HEK293T (cell line): ENCODE data around the gene SLC38A9.

Source experiments
- CTCF ChIA-PET: fragments of 350-600 bp; formaldehyde crosslinking; extraction: SDS; loops from one replicate; lab custom pipeline; 2021; ENCODE audit warnings: antibody characterized with exemption, inconsistent platforms; lab: Yijun Ruan, JAX
- POLR2A ChIA-PET: fragments of 350-600 bp; formaldehyde crosslinking; extraction: SDS; loops from one replicate; lab custom pipeline; 2020; ENCODE audit warnings: antibody characterized with exemption, inconsistent platforms; lab: Yijun Ruan, JAX
- DNase-seq: peaks from one replicate; pipeline ENCODE4 v3.0.0; 2012; ENCODE audit warnings: mixed read lengths; ENCODE audit errors: extremely low spot score
- ARNT ChIP-seq: fragments of 450-650 bp; IDR thresholded peaks from 2 replicates; pipeline ENCODE4 v1.6.1; 2017; ENCODE audit warnings: mild to moderate bottlenecking
- BHLHE40 ChIP-seq: fragments of 450-650 bp; IDR thresholded peaks from 2 replicates; pipeline ENCODE4 v1.6.1; 2016; ENCODE audit warnings: mild to moderate bottlenecking, moderate library complexity, borderline replicate concordance
- CTBP1 ChIP-seq: fragments of 450-650 bp; IDR thresholded peaks from 2 replicates; pipeline ENCODE4 v1.6.1; 2016; ENCODE audit warnings: borderline replicate concordance
- ELF4 ChIP-seq: fragments of 450-650 bp; IDR thresholded peaks from 2 replicates; pipeline ENCODE4 v1.6.1; 2017; ENCODE audit warnings: antibody characterized with exemption
- FOXA1 ChIP-seq: fragments of 450-650 bp; IDR thresholded peaks from 2 replicates; pipeline ENCODE4 v1.6.1; 2016; ENCODE audit warnings: mild to moderate bottlenecking
- FOXK2 ChIP-seq: fragments of 450-650 bp; IDR thresholded peaks from 2 replicates; pipeline ENCODE4 v1.6.1; 2016; ENCODE audit warnings: mild to moderate bottlenecking
- FOXM1 ChIP-seq: fragments of 450-650 bp; IDR thresholded peaks from 2 replicates; pipeline ENCODE4 v1.6.1; 2017; ENCODE audit warnings: mild to moderate bottlenecking, borderline replicate concordance
- HDGF ChIP-seq: fragments of 450-650 bp; IDR thresholded peaks from 2 replicates; pipeline ENCODE4 v1.6.1; 2017; ENCODE audit warnings: antibody characterized with exemption, borderline replicate concordance
- L3MBTL2 ChIP-seq: fragments of 450-650 bp; conservative IDR thresholded peaks from 2 replicates; pipeline ENCODE4 v1.6.1; 2016; ENCODE audit warnings: mild to moderate bottlenecking
- LEF1 ChIP-seq: fragments of 450-650 bp; IDR thresholded peaks from 2 replicates; pipeline ENCODE4 v1.6.1; 2017; ENCODE audit warnings: mild to moderate bottlenecking, borderline replicate concordance
- NFRKB ChIP-seq: fragments of 450-650 bp; IDR thresholded peaks from 2 replicates; pipeline ENCODE4 v1.6.1; 2016; ENCODE audit warnings: mild to moderate bottlenecking, moderate library complexity
- SP1 ChIP-seq: fragments of 450-650 bp; IDR thresholded peaks from 2 replicates; pipeline ENCODE4 v1.6.1; 2017
- SUZ12 ChIP-seq: fragments of 450-650 bp; IDR thresholded peaks from 2 replicates; pipeline ENCODE4 v1.6.1; 2016; ENCODE audit warnings: mild to moderate bottlenecking
- TARDBP ChIP-seq: fragments of 450-650 bp; IDR thresholded peaks from 2 replicates; pipeline ENCODE4 v1.6.1; 2016
- ZNF384 ChIP-seq: fragments of 450-650 bp; IDR thresholded peaks from 2 replicates; pipeline ENCODE4 v1.6.1; 2016
- TF ChIP-seq, protein P1 (sequence below): fragments of 450-650 bp; IDR thresholded peaks from 2 replicates; pipeline ENCODE4 v1.6.1; 2016

Gene SLC38A9

DNA sequence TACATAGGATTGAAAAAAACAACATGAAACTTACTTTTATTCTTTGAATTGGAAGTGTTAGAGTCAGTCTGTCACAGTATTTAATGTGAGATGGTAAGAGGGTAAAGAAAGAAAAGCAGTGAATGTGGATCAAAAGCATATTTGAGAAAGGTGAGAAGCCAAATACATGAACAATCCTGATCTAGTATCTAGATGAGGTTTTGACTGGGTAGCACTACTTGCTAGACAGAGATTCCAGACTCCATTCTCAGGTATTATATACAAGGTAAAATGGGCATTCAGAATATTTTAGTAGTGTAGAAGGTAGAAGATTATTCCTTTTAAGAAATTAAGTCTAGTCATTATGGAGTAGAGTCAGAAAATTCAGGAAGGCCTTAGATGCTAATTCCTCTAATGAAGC lies 62.2 kb downstream of the SLC38A9 start:
- no peak for DNase-seq
- POLR2A ChIA-PET = no interaction called here
- TF ChIP-seq FOXM1 = no peak
- no peak for TF ChIP-seq ARNT
- no peak for TF ChIP-seq FOXK2
- no peak for TF ChIP-seq SP1
- no peak for TF ChIP-seq BHLHE40
- no peak for TF ChIP-seq NFRKB
- TF ChIP-seq FOXA1 = no peak
- TF ChIP-seq CTBP1 = no peak
- TF ChIP-seq LEF1 = no peak
- CTCF ChIA-PET = no interaction called here

DNA sequence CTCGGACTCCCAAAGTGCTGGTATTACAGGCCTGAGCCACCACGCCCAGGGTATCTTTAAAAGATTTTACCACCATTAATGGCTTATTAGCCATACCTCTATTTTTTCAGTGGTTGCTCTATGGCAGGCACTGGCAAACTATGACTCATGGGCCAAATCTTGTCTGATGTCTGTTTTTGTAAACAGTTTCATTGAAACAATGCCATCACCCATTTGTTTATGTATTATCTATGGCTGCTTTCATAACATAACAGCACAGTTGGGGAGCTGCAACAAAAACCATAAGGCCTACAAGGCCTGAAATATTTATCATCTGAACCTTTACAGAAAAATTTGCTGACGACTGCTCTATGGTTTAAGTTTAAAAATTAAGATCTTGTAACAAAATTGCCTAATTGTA lies 66.8 kb downstream of the SLC38A9 start:
- DNase-seq = no peak
- POLR2A ChIA-PET = no interaction called here
- TF ChIP-seq ELF4 = no peak
- no peak for TF ChIP-seq L3MBTL2
- no peak for TF ChIP-seq ZNF384
- TF ChIP-seq NFRKB = no peak
- no peak for TF ChIP-seq BHLHE40
- no peak for TF ChIP-seq ARNT
- no peak for TF ChIP-seq TARDBP
- TF ChIP-seq FOXA1 = no peak
- TF ChIP-seq SUZ12 = no peak
- TF ChIP-seq CTBP1 = no peak
- no peak for TF ChIP-seq HDGF
- CTCF ChIA-PET = no interaction called here

DNA sequence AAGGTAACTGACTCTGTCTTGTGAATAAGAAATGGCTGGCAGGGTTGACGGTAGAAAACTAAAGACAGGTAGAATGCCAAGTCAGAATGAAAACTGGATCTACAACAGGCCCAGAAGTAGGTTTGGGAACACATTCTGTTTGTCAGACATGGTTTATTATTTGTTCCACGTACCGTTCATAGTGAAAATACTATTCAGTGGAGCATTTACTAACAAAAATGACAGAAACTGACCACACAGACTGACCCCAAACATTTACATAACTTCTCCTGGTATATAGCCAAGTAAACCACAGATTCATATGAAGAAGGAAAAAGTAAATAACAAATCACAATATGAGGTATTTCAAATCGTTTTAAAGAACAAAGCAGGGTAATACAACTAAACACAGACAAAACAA lies 73.7 kb downstream of the SLC38A9 start:
- ChIA-PET CTCF (interaction anchor here (0.5 kb wide), 1 partner anchor 202 kb away, joined by 3 read pairs; no protein-coding TSS in a partner anchor), POLR2A (no interaction called here)
- no peak for TF ChIP-seq SUZ12
- no peak for DNase-seq

DNA sequence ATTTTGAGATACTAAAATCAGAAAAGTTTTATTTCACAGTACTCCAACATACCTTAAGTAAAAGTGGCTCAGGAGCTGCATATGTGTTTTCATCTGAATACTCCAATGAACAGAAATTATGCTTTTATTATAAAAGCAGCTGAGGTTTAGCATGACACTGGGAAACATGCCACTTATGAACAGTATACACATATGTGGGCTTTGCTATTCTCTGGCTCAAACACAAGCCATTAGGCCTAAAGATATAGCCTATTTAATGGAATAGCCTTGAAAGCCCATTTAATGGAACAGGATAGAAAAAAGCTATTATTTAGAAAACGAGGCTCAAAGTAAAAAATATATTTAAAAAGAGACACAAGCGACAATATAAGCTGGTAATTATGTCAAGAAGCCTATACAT lies 74.1 kb downstream of the SLC38A9 start:
- no peak for DNase-seq
- CTCF ChIA-PET = interaction anchor here (0.5 kb wide), 1 partner anchor 202 kb away, joined by 3 read pairs; no protein-coding TSS in a partner anchor

DNA sequence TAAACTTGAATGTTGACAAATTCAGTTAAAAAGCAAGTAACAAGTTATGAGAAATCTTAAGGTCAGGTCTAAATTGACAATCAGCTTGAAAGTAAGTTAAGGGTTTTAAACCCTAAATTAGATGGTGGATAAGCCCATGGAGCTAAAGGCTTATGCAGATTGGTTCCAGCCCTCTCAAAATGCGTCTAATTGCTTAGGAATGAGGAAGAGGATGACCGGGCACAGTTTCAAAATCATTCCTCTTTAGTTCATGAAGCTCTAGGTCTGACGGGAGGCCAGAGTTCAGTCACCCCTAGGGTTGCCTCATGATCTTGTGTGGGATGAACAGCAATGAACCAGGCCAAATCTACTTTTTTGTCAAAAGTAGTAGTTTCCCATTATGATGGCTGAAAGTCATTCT lies 75.4 kb downstream of the SLC38A9 start:
- POLR2A ChIA-PET = no interaction called here
- no peak for DNase-seq
- TF ChIP-seq, protein P1, sequence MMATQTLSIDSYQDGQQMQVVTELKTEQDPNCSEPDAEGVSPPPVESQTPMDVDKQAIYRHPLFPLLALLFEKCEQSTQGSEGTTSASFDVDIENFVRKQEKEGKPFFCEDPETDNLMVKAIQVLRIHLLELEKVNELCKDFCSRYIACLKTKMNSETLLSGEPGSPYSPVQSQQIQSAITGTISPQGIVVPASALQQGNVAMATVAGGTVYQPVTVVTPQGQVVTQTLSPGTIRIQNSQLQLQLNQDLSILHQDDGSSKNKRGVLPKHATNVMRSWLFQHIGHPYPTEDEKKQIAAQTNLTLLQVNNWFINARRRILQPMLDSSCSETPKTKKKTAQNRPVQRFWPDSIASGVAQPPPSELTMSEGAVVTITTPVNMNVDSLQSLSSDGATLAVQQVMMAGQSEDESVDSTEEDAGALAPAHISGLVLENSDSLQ = no peak
- TF ChIP-seq CTBP1 (no peak), SP1 (no peak), BHLHE40 (no peak), FOXK2 (no peak), LEF1 (no peak), SUZ12 (no peak), FOXM1 (no peak), ELF4 (no peak)
- CTCF ChIA-PET = no interaction called here

More for the DNA sequence above, 74.1 kb downstream of the SLC38A9 start:
- TF ChIP-seq CTBP1 (no peak), SP1 (no peak), ELF4 (no peak), FOXM1 (no peak), FOXA1 (no peak), L3MBTL2 (no peak), SUZ12 (no peak), LEF1 (no peak), BHLHE40 (no peak), NFRKB (no peak), ZNF384 (no peak), ARNT (no peak), TARDBP (no peak), FOXK2 (no peak), HDGF (no peak)
- TF ChIP-seq, protein P1 = no peak
- POLR2A ChIA-PET = no interaction called here

DNA sequence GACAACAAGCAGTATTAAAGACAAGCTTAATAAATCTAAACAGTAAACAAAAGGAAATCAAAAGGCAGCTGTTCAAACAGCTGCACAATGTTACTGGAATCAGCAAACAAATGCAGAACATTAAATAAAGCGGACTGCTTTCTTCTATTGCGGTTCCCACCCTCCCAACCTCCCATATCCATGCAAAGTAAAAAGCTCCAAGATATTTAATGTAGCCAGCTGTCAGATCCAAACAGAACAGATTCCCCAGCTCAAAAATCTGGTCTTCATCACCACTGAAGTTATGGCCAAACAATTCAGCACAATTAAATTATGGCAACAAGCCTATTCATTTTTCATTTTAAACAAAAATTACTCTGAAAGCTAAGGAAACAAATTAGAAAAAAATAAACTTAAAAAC lies 75.9 kb downstream of the SLC38A9 start:
- POLR2A ChIA-PET = no interaction called here
- CTCF ChIA-PET = no interaction called here
- TF ChIP-seq FOXM1 (no peak), FOXK2 (no peak), FOXA1 (no peak), NFRKB (no peak)
- DNase-seq = no peak

DNA sequence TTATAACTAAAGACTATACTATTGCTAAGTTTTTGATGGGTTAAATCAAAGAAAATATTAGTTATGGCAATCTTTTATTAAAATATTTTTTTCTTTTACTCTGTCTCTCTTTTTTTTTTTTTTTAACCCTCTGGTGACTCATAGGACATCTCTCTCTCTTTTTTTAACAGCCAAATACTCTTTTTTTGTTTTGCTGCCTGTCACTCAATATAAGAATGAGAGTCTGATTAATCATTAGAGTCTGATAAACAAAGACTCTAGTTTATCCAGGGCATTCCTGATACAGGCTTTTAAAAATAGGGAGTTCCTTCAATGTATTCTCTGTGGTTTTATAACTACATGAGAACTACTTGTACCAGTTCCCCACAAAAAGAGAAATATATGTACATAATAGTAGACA lies 77.3 kb downstream of the SLC38A9 start:
- ChIA-PET POLR2A (no interaction called here), CTCF (no interaction called here)
- no peak for TF ChIP-seq ARNT
- TF ChIP-seq CTBP1 = no peak
- TF ChIP-seq SP1 = no peak
- TF ChIP-seq FOXK2 = no peak
- TF ChIP-seq L3MBTL2 = no peak
- TF ChIP-seq BHLHE40 = no peak
- no peak for TF ChIP-seq LEF1
- TF ChIP-seq HDGF = no peak
- no peak for TF ChIP-seq SUZ12
- TF ChIP-seq FOXA1 = no peak
- no peak for DNase-seq
